Mammary epithelial cell (primary cell): ENCODE results near the gene SCGB1C1.

Experiments
- EZH2 ChIP-seq: IDR thresholded peaks from 2 replicates; pipeline ENCODE4 v1.6.1; 2012; ENCODE audit warnings: low read length, inconsistent platforms, borderline replicate concordance
- TF ChIP-seq, protein P1 (sequence below), 2 donors: IDR thresholded peaks in 1 of 2; conservative IDR thresholded peaks in 1 of 2; 2 replicates each; pipeline ENCODE4 v1.5.1; 2011 to 2012; ENCODE audit warnings: inconsistent platforms in 2 of 2, low read length in 2 of 2, mild to moderate bottlenecking in 2 of 2, control low read depth in 1 of 2, low read depth in 1 of 2; ENCODE audit not compliant: insufficient read depth in 1 of 2; ENCODE audit errors: extremely low read depth in 1 of 2

DNA sequence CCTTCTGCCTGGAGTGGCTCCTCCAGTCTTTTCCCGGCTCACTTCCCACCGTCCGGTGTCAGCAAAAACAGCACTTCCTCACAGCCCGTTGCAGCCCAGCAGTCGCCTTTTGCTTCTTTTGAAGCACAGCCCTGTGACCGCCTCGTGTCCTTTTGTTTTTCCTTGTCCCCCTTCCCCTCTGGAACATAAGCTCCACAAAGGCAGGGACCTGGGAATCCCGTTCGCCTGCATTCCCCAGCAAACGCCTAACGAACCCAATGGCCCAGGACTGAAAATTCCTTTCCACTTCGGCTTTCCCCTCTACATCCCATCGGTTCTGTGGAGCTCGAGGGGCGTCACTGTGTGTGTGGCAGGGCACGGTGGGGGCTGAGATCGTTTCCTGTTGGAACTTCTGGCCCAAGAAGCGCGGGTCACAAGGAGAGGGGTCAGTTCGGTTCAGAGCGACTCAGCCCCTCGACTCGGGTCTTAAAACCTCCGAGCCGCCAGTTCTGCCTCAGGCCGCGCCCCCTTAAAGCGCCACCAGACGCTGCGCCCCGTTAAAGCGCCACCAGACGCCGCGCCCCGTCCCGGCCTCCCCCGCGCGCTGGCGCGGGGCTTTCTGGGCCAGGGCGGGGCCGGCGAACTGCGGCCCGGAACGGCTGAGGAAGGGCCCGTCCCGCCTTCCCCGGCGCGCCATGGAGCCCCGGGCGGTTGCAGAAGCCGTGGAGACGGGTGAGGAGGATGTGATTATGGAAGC, 15.5 kb downstream of the SCGB1C1 start:
- TF ChIP-seq, protein P1, sequence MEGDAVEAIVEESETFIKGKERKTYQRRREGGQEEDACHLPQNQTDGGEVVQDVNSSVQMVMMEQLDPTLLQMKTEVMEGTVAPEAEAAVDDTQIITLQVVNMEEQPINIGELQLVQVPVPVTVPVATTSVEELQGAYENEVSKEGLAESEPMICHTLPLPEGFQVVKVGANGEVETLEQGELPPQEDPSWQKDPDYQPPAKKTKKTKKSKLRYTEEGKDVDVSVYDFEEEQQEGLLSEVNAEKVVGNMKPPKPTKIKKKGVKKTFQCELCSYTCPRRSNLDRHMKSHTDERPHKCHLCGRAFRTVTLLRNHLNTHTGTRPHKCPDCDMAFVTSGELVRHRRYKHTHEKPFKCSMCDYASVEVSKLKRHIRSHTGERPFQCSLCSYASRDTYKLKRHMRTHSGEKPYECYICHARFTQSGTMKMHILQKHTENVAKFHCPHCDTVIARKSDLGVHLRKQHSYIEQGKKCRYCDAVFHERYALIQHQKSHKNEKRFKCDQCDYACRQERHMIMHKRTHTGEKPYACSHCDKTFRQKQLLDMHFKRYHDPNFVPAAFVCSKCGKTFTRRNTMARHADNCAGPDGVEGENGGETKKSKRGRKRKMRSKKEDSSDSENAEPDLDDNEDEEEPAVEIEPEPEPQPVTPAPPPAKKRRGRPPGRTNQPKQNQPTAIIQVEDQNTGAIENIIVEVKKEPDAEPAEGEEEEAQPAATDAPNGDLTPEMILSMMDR (conservative IDR thresholded peaks at IDR 0.05 in 1 of 2, IDR thresholded peaks at IDR 0.05 in 1 of 2; ENCODE audit: extremely low read depth in 1 of 2, insufficient read depth in 1 of 2, low read depth in 1 of 2, low read length in 2 of 2): no peak
- TF ChIP-seq EZH2: no peak
